DMS53 (cell line): ENCODE measurements around the gene MRGPRG.
"Not testable (repeated sequence)": the region's sequence is repeated elsewhere in the genome, so short reads cannot be mapped to it uniquely, and the experiment has no call there.

Experiments
- DNase-seq: peaks from one replicate; lab custom pipeline; 2025; lab: John Stamatoyannopoulos, UW

The MRGPRG gene

GRCh38 chr11:3176487-3176886 is 42.1 kb downstream of the MRGPRG start:
- no peak for DNase-seq

DNA sequence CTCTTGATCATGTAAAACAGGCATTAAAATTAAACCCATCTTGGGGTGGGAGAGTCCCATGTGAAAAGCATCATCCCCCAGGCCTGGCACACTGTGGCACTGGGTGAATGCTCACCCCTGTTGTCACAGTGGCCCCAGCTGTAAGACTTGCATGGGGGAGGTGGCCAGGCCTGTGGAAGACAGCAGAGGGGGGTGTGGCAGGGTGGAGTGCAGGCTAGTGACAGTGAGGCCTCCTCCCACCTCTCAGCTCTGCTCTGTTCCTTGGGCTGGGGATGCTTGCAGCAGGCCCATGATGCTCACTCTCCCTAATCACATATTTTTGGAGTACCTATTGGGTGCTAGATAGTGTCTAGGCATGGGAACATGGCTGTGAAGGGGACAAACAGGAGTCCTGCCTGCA is 43.4 kb downstream of the MRGPRG start:
- DNase-seq, result no peak

DNA sequence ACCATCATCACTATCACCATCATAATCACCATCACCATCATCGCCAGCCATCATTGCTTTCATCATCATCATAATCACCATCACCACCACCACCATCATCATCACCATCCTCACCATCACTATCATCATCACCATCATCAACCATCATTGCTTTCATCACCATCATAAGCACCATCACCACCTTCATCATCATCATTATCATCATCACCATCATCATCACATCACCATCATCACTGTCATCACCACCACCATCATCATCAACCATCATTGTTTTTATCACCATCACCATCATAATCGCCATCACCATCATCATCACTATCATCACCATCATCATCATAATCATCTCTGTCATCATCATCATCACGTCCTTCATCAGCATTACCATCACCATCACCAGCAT is 44.2 kb downstream of the MRGPRG start:
- DNase-seq, result no peak

- no peak for DNase-seq
Observed at GRCh38 chr11:3173795-3174194, 44.8 kb downstream of the MRGPRG start.

DNA sequence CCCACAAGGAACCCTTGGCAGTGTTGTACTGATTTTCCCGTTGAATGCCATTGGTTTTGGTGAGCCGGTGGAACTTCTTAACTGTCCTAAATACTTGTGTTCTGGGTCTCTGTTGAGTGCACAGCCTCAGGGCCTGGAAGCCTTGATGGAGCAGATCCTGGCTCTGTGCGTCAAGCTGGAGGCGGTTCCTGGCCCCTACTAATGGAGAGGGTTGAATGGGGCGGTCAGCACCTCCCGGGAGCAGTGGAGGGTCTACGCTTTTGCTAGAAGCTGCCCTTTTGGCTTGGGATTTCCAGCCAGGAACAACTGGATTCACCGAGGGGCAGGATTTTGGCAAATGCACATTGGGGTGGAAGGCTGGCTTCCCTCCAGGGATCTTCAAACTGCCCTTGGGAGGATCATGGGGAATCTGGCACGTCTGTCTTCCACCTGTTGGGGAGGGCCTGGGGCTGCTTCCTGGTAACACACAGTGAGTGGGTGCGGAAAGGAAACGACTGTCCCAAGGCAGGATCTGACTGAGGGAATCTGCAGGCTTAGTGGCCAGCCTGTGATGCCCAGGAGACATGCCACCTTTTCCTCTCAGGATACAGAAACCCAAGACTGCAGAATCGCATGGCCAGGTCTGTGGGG is 46.6 kb downstream of the MRGPRG start:
- no peak for DNase-seq

DNA sequence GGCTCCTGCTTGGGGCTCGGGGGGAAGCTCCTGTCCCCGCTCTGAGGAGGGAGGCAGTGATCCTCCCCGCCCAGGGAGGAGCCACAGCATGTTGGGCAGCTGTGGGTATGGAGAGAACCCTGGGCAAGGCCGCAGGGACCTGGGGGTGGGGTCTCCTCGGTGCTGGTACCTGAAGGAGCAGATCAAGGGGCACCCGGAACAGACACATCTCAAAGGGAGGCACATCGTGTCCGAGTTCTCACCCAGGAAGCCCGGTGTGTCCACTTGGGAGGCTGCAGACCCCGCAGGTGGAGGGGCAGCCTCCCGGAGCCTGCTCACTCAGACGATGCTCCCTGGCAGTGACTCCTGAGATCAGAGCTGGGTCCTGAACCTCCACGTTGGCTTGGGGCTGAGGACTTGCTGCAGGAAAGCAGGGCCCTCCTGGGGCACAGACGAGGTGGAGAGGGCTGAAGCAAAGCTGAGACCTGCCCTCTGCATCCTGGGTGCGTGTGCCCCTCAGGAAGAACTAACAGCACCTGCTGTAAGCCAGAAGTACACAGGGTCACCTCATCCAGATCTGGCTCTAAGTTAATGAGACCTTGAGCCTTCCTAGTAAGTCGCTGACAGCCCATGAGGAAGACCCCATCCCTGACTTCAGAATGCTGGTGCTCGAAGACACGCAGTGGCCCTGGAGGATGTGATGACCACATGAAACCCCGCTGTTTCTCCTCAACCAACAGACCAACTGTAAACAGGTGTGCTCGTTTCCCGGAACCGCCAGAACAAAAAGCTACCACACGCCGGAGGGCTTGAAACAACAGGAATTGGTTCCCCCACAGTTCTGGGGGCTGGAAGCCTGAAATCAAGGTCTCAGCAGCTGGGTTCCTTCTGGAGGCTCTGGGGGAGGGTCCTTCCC is 47.6 kb downstream of the MRGPRG start:
- no peak for DNase-seq

GRCh38 chr11:3170044-3170755 is 48.4 kb downstream of the MRGPRG start:
- DNase-seq, result no peak

GRCh38 chr11:3169255-3170043 is 49.2 kb downstream of the MRGPRG start:
- peak; percentile 66 for DNase-seq

GRCh38 chr11:3168742-3169254 is 49.8 kb downstream of the MRGPRG start:
- not testable (repeated sequence) for DNase-seq
